Endothelial cell of hepatic sinusoid (primary cell): Measurements from ENCODE around the gene PDZD8.

Source experiments
- in situ Hi-C: cut with HindIII; loops from 2 replicates; pipeline ENCODE4 v1.10.0; 2017; ENCODE audit warnings: low sequenced_read_pairs

Gene PDZD8

DNA sequence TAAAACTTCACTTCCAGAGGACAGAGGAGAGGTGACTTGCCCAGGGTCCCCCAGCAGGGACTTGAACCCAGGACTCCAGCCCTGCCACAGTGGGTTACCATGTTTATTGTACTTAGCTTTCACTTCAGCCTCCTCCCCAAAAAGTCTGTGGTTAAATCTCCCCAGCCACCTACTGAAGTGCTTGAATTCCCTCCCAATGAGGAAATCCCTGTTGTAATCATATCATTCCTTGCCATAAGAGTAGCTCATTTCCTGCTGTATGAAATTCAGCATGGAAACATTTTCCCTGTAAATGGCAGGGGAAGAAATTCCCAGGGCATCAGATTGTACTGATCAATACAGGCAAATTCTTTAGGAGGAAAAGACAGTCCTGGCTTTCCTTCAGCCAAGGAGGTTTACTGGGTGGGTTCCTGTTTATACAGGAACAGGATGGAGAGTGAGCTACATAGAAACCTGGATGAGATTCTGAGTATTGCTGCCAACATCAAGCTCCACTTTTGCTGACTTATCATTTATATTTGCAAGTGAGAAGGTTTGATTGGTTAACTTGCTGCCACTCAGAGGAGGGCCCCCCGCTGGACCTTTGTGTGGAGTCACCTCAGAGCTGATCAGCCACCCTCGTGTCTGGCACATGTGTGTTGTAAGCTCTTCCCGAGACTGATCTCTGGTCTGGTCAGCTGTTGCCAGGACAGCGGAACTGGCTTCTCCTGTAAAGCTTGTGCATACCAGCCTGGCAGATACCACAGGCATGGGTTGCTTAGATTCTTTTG, 16.4 kb upstream of the PDZD8 start:
- in situ Hi-C loops = no loop called here

DNA sequence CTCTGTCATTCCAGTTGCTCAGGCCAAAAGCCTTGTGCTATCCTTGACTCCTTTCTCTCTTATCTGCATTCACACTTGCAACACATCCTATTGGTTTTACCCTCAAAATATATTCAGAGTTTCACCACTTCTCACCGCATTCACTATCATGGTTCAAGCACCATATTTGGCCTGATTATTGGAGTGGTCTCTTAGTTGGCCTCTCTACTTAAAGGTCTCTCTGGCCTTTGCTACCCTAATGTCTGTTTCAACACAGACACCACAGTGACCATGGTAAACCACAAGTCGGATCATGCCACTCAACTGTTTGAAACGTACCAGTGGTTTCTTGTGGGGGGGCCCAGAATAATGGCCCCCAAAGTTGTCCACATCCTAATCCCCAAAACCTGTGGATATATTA, 15.2 kb upstream of the PDZD8 start:
- in situ Hi-C loops = no loop called here

DNA sequence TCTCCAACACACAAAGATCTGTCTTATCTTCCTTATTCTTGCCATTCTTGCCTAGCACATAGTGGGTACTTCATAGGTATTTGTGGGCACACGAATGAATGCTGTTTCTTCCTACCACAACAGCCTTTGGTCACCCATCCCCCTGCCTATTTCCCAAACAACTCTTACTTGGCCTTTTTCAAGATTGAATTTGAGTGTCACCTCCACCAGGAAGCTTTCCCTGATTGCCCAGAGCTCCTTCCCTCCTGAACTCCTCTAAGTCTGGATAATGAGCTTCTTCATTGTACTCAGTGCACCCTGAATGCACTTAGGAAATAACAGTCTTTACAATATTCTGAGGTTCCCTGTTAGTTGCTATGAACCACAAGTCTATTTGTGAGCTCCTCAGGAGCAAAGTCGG, 11.6 kb upstream of the PDZD8 start:
- in situ Hi-C loops = no loop called here

DNA sequence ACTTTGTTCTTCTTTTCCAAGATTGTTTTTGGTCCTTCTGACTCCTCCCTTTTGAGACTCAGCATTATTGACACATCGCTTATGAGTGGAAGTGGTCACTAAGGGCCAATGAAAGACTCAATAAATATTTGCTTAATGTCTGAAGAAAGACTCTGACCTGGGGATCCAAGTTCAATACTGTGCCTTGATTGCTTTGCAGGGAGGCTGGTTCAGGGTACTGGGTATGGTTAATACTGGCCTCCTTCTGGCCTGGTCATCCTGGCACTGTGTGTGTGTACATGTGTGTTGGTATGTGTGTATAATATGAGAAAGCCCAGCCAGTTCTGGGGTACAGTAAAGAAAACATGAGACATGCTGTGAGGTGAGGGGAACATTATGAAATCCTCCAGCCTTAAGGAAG, 7.6 kb upstream of the PDZD8 start:
- in situ Hi-C loops = no loop called here

DNA sequence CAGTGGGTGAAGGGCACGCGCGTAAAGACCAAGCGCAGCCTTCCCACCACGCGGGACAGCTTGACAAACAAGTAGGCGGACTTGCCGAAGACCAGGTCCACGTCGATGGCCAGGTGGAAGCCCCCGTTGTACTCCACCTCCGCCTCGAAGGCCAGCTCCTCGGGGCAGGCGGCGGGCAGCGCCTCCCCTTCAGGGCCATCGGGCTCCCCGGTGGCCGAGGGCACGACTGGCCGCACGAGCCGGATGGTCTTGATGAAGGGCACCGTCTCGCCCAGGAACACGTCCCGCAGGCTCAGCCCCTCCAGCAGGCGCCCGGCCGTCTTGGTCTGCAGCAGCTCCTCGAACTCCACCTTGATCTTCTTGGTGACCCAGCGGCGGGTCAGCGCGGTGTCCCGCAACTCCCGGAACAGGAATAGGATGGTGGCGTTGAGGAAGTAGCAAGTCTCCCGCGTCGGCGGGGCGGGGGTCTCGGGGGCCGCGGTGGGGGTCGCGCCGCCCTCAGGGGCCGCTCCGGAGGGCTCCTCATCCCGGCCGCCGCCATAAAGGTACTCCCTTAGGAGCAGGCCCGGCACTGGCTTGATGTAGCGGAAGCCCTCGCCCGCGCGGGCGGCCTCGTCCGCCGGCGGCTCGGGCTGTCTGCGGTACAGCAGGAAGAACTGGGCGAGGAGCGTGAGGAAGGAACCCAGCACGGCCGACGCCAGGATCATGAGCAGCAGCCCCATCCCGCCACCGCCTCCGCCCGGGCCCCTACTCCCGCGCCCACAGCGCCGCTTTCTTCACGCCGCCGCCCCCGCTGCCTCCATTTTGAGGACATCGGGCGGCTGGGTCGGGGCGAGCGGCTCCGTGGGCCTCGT, 507 bp downstream of the PDZD8 start:
- in situ Hi-C loops = no loop called here

DNA sequence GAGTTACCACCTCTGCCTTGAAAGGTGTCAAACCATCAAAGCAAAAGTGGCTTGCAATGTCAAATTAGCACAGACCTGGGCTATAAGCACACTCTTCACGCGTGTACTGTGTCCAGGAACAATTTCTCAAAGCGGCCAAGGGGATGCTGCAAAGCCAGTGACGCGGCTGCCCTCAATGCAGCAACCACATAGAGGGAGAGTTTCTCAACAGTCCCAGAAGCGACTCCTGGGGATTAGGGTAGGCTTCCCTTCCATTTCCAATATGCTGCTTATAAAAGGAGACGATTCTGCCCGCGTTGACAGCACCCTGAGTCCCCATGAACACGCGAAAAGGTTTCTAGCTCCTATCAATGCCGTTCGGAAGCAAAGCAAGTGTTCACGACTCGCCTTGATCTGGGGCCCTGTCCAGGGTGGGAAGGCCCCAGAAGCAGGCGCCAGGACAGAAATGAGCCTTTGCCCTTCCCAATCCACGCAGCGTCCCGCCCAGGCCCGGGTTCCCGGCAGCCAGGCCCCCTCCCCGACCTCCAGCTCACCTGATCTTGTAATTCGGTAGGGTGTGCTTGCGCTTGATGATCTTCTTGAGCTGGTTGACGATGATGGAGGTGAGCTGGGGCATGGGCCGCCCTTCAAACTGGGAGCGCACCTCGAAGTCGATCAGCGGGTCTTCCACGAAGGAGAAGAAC, 1.3 kb downstream of the PDZD8 start:
- in situ Hi-C loops = no loop called here

DNA sequence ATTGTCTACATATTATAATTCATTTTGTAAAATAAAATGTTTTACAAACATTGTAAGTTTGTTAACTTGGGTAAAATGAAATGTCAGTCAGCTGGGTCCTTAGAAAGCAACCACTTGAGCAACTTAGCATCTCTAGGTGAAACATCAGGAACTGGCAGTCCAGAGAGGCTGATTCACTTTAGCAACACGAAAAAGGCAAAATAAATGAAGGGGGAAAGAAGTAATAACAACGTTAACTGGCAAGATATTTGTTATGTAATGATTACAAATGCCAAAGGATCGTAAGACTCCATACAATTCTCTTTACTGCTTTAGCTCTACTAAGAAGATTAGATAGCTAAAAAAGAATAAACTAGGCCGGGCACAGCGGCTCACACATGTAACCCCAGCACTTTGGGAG, 5.0 kb downstream of the PDZD8 start:
- in situ Hi-C loops = no loop called here

DNA sequence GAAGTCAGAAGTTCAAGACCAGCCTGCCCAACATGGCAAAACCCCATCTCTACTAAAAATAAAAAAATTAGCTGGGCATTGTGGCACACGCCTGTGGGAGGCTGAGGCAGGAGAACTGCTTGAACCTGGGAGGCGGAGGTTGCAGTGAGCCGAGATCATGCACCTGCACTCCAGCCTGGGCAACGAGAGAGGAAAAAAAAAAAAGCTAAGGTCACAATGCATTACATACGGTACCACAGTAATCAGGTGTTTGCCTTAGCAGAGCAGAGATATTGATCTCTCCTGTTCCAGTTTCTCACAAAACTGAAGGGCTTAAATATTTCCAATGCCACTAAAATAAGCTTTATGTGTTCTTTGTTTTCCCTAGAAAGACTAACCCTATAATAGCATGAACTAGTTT, 7.5 kb downstream of the PDZD8 start:
- in situ Hi-C loops = no loop called here

DNA sequence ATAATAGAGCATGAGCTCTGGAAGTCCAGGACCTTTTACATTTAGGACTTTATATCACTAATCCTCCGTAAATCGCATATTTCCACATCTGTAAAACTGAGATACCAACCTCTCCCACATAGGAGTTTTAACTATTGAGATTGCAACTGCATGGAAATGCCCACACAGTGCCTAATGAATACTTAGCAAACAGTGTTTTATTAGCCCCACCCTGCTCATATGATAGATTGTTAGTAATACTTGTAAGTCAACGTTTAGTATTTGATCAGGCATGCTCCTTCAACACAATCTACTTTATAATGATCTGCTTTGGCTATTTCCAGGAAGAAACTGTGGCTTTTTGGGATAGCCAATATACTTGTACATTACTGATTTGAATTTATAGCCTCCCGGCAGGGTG, 8.5 kb downstream of the PDZD8 start:
- in situ Hi-C loops = no loop called here

DNA sequence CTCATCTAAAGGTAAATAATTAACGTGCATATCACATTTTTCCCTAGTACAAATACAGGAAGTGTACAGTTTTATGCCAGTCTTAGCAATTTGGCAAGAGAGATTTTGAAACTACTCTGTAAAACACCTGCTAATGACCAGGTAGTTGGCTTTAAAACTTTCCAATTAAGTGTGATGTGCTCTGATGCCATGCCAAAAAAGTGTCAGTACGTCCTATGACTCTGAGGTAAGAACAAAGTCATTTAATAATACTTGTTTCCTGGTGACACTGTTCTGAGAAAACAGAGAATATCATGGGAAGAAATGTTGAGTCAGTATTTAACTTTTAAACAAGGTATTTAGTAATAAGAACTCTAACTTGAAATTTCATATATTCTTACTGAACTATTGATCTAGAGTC, 9.6 kb downstream of the PDZD8 start:
- in situ Hi-C loops = no loop called here

DNA sequence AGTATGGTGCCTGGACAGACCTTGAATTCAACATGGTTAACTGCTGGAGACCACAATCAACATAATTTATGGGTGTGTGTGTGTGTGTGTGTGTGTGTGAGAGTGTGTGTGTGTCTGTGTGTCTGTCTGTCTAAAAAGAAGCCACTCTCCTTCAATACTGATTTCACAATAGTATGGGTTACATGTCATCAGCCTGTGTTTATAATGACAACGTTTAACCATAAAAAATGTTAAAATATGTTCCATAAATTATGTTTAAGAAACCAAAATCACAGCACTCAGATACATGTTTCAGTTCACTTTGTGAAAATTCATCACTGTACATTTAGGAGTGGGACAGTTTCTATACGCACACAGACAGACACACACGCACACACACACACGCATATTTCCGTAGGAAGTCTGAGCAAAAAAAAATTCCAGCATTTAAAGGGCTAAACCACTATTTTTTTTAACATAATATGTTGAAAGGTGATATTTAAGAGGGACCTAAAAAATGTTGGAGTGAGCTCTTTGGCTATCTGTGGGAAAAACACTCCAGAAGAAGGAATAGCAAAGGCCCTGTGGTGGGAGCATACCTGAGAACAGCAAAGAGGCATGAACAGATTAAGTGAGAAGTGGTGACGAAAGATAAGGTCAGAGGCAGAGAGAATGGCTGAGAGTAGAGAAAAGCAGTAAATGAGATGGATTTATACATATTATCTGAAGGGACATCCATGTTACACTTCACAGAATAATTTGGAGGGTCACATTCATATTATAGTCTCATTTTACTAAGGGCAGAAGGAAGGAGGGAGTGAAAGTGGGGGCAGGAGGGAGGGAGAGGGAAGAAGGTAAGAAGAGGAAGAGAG, 10.9 kb downstream of the PDZD8 start:
- in situ Hi-C loops = no loop called here

DNA sequence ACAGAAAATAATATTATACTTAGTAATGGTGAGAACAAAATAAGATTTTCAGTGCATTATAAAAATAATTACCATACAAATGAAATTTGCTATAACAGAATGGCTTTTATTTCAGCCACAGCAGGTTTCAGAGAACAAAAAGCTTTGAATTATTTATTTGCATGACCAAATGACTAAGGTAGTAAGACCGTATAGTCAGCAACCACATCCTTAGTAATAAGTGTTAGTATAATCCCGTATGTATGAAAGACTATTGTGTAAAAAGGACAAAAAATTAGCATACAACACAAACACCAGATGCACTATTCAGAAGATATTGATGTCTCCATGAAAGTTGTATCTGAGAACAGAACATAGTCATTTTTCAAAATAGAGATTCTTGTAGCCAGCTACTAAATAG, 12.2 kb downstream of the PDZD8 start:
- in situ Hi-C loops = no loop called here

DNA sequence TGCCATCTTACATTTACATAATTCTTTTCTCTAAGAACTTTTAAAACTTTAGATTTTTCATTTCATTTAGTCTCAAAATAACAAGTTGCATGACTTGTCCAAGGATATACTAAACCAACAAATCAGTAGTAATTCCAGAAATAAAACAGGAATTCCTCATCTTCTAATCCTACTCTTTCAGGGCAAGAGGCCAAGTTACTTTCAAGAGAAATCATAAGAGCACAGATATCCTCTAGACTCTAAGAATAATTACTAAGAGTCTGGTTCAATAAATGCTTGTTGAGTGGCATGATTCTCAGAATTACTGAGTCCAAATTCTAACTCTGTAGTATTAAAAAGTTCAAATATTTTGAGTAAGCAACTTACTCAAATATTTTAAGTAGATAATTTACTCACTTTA, 12.9 kb downstream of the PDZD8 start:
- in situ Hi-C loops = no loop called here

DNA sequence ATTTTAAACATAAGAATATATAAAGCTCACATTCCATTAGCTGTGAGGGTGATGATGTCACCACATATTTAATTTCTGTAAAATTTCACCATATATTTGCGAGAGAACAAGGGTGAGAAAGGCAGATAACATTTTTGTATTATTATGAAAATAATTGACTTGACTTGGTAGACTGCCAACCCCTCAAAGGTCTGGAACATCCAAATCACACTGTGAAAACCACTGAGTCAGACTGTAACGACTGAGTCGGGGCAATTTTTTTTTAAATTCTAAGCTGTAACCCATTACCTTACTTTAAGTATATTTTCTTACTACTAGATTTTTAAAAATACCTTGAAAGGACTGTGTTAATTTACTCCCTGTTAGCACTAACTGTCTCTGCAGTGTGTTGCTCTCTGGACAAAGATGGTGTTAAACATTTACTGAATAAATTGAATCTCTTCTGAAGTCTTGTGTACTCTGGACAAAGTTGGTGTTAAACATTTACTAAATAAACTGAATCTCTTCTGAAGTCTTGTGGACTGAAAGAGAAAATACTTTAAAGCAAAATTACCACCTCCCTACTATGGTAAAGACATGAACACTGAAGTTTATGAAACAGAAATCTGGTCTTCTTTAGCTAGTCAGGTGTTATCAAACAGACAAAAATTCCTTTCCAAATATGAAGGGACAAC, 14.1 kb downstream of the PDZD8 start:
- in situ Hi-C loops = no loop called here

DNA sequence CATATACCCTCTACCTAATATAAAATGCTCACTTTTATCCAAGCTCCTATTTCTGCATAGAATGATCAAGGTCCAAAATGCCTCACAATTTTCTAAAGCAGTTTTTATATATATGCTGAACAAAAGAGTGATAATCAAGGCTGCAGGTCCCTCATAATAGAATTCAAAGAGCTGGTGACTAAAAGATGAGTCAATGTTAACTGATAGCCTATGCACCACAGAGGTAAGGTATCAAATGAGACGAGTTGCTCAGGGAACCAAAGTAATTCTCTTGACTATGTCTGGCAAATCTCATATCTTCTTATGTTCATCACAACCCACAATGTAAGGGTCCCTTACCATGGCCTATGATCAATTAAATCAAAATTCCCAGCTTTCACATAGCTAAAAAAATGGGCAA, 15.2 kb downstream of the PDZD8 start:
- in situ Hi-C loops = no loop called here

DNA sequence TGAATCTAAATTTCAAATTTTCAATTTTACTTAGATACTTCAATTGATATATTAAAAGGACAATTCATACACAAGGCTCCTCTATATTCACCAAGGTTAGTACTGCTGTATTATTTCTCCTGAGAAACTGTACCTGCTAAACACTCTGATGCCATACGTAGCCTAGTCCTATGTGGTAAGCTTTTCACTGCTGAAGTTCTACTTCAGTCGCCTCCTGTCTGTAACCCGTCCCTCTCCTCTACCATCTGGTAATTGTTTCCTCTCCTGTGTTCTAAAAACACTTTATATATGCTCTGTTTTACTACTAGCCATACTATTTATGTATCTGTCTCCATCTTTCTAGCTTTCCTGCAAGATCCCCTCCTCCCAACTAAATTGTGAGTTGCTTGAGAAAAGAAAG, 20.2 kb downstream of the PDZD8 start:
- in situ Hi-C loops = loop anchor here (5.0 kb wide), 1 partner anchor 48 kb away; no protein-coding TSS in a partner anchor

DNA sequence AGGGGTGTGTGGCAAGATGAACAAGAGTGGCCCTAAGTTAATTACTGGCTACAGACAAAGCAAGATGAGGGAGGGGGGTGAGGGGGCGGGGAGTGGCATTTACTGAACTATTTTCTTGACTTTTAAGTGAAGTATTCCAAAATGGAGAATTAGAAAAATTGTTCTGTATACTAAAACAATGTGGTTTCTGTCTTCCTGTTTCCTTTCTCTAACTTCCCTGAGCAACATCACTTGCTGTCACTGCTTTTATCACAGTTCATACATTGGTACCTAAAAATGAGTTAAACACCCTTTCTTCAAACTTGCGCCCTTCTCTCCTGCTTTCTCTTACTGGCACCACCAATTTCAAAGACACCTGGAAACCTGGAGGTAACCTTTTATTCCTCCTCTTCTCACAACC, 21.6 kb downstream of the PDZD8 start:
- in situ Hi-C loops = no loop called here

DNA sequence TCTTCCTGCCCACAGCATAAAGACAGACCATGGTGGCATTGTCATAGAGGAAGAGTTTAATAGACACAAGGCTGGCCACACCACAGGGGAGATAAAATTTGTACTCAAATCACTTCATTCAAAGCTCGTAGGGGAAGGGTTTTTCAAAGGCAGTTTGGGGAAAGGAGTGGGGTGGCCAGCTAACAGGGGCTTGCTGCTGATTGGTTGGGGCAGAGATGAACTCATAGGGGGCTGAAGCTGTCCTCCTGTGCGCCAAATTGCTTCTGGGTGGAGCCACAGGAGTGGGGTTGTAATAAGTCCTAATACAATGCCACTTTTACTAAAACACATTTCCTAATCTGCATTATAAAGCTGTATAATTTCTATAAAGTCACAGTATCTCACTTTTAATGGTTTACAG, 22.5 kb downstream of the PDZD8 start:
- in situ Hi-C loops = no loop called here

DNA sequence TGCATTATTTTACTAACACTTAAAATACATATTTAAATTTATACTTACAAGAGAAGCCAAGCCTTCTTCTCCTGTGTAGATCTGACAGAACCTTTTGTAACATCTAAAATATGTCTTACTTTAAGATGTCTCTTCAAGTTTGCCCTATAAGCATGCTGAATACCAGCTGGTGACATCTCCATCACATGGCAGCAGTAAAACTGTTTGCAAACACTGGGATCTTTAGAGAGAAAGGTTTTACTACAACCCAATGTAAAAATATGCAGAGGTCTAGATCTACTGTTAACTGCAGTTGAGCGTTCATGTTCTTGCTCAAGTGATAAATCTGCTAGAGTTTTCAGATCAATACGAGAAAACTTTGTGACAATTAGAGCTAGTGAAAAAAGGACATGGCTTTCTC, 23.2 kb downstream of the PDZD8 start:
- in situ Hi-C loops = no loop called here

DNA sequence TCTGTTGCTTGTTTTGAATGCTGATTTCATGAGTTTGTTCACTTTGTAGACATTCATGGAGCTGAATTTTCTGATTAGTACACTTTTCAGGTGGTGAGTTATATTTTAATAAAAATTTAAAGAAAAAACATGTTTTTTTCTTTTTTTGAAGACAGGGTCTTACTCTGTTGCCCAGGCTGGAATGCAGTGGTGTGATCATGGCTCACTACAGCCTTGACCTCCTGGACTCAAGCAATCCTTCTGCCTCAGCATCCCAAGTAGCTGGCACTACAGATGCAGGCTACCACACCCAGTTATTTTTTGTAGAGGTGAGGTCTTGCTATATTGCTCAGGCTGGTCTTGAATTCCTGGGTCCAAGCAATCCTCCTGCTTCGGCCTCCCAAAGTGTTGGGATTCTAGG, 23.7 kb downstream of the PDZD8 start:
- in situ Hi-C loops = no loop called here
